GM12878 (cell line): Measurements from ENCODE around the gene FAM111B.

Experiments
- E2F4 ChIP-seq: IDR thresholded peaks from 2 replicates; pipeline ENCODE4 v1.6.1; 2012; ENCODE audit warnings: low read depth, low read length, improper control_type of control experiment
- RAD21 ChIP-seq: IDR thresholded peaks from 2 replicates; pipeline ENCODE4 v1.6.1; 2011; ENCODE audit warnings: mild to moderate bottlenecking, low read depth, low read length, moderate library complexity; ENCODE audit not compliant: insufficient read depth

- TF ChIP-seq RAD21 (no peak), E2F4 (no peak)
Measured at GRCh38 chr11:59152312-59152951, 45.4 kb downstream of the FAM111B start.
